ENCODE results near the gene MTHFD1L.

DNA sequence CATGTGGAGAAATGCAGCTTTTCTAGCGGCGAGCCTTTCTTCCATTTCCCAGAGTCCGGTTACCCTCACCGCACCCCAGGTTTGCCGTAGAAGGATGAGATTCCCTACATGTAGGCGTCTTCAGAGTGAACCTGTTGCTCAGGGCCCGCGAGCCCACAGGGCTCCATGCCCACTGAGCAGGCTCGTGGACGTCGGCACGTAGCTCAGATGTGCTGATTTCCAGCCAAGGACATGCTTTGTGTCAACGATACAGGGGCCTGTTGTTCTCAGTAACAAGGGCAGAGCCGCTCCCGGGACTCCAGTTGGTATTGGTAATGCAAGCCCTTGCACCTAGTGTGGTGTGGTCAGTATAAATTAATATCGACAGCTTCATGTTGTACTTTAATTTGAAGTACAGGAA is 159.6 kb downstream of the MTHFD1L start:
- no peak for TF ChIP-seq POLR2A (IDR thresholded peaks at IDR 0.05)
- TF ChIP-seq, protein P1, sequence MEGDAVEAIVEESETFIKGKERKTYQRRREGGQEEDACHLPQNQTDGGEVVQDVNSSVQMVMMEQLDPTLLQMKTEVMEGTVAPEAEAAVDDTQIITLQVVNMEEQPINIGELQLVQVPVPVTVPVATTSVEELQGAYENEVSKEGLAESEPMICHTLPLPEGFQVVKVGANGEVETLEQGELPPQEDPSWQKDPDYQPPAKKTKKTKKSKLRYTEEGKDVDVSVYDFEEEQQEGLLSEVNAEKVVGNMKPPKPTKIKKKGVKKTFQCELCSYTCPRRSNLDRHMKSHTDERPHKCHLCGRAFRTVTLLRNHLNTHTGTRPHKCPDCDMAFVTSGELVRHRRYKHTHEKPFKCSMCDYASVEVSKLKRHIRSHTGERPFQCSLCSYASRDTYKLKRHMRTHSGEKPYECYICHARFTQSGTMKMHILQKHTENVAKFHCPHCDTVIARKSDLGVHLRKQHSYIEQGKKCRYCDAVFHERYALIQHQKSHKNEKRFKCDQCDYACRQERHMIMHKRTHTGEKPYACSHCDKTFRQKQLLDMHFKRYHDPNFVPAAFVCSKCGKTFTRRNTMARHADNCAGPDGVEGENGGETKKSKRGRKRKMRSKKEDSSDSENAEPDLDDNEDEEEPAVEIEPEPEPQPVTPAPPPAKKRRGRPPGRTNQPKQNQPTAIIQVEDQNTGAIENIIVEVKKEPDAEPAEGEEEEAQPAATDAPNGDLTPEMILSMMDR (IDR thresholded peaks at IDR 0.05), result no peak
